D721Med (cell line): ENCODE measurements around the gene PXDC1.

Source experiments
- DNase-seq: peaks from one replicate; pipeline ENCODE4 v3.0.0; 2011; ENCODE audit warnings: low spot score; ENCODE audit not compliant: insufficient read length
- FAIRE-seq: peaks from 2 replicates; lab custom pipeline; 2011; peaks lifted over from hg19 to GRCh38; lab: Jason Lieb, UNC
- CTCF ChIP-seq: IDR thresholded peaks from 2 replicates; pipeline ENCODE4 v1.5.1; 2012; ENCODE audit warnings: mild to moderate bottlenecking, control low read depth; ENCODE audit not compliant: insufficient read depth; ENCODE audit errors: missing control alignments

Gene PXDC1, protein sequence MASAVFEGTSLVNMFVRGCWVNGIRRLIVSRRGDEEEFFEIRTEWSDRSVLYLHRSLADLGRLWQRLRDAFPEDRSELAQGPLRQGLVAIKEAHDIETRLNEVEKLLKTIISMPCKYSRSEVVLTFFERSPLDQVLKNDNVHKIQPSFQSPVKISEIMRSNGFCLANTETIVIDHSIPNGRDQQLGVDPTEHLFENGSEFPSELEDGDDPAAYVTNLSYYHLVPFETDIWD

GRCh38 chr6:3751077-3751729 lies at the start of gene PXDC1:
Gene PXDC1 (minus strand): TSS chr6:3751713. CDS start chr6:3751531, 182 bp downstream.
- FAIRE-seq (no peak), DNase-seq (no peak)
- no peak for TF ChIP-seq CTCF

DNA sequence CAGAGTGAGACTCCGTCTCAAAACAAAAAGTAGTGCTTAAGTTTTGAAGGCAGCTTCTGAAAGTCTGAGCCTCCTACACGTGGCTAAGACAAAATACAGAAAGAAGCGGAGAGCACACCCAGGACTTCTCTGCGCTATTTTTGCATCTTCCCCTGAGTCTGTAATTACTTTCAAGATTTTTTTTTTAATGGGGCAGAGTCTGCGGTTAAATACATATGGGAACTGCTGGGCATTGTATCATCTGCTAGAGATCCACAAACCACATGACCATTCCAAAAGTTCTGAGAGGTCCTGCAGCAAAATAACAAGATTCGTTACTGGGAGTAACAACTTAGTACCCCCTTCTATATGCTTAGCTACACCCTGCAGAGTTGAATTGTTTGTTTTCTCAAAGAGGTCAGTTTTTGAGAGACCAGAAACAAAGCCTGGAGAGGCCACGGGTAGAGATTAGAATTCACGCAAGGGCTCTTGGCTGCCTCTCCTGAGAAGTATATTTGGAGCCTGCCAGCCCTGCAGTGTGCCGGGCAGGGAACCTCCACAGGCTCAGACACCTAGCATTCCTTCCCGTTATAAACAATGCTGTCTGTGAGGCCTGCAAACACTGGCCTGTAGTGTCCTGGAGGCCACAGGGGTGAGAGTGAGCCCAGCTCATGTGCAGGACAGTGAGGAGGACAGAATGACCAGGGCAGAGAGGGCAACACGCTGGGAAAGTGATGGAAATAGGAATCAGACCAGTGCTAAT lies 49.5 kb upstream of the PXDC1 start:
- no peak for FAIRE-seq
- no peak for DNase-seq
- no peak for TF ChIP-seq CTCF

GRCh38 chr6:3799719-3800118 lies 48.2 kb upstream of the PXDC1 start:
- FAIRE-seq (no peak), DNase-seq (no peak)
- no peak for TF ChIP-seq CTCF

- DNase-seq: no peak
- FAIRE-seq: no peak
- no peak for TF ChIP-seq CTCF
Observed at GRCh38 chr6:3798055-3798919, 46.8 kb upstream of the PXDC1 start.

- TF ChIP-seq CTCF: no peak
- no peak for DNase-seq
- FAIRE-seq: no peak
Observed at GRCh38 chr6:3797231-3798054, 45.9 kb upstream of the PXDC1 start.

- TF ChIP-seq CTCF: no peak
- no peak for FAIRE-seq
- DNase-seq: no peak
Observed at GRCh38 chr6:3796719-3797041, 45.2 kb upstream of the PXDC1 start.
